Stimulated activated CD4-positive, alpha-beta T cell treated with anti-CD3 and anti-CD28 coated beads, Interleukin-2, amount 100 ng/mL, for 48 hours (primary cell): Measurements from ENCODE around the gene SDCCAG8.

Experiments
- DNase-seq, 2 donors: peaks; one replicate each; pipeline ENCODE4 v3.0.0-alpha.2; 2020

The SDCCAG8 gene

GRCh38 chr1:243428617-243429342 is 172.9 kb downstream of the SDCCAG8 start:
- no peak for DNase-seq

GRCh38 chr1:243431591-243431990 is 175.8 kb downstream of the SDCCAG8 start:
- no peak for DNase-seq

- no peak for DNase-seq
Observed at GRCh38 chr1:243432136-243432535, 176.3 kb downstream of the SDCCAG8 start.

DNA sequence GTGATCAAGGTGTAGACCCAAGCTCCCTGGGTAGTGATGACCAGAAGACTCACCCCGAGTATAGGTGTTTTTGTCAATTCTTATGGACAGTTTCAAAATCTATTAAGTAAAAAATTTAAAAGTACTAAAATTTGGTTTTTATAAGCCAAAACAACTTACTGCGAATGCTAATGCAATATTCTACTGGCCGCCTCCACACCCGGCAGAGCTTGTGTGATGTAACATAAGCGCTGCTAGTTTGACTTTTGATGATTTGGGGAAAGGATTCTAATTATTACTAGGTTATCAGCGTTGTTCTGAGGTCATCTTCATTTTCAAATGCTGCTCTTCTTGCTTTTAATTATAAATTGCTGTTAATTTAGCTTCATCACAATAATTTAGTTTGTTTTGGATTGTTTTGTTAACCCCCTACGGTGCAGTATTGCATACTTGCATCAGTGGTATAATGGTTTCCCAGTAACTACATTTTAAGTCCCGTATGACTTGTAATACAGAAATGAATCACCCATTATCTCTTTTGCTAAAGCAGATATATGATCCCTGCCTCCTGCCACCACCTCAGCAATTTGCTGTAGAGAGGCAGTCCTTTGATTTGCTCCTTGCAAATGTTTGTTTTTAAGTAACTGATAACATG is 178.0 kb downstream of the SDCCAG8 start:
- DNase-seq: no peak

DNA sequence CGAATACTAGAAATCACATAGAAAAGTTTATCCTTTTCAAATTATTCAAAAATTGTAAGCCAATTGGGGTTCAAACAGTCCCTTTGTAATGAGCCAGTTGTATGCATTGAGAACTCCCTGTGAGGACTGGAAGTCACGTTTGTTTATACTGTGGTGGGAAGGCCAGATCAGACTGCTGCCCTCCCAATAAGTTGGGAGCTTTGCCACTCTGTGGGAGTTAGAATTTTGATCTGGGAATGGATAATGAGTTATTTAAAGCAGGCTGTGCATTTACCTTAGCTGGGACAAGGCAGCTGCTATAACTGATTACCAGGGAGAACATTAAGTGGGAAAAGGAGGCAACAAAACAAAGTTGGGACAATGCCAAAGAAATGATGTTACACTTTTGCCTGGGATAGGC is 178.8 kb downstream of the SDCCAG8 start:
- no peak for DNase-seq

- DNase-seq: no peak
Observed at GRCh38 chr1:243435836-243436235, 180.0 kb downstream of the SDCCAG8 start.

GRCh38 chr1:243438146-243438545 is 182.3 kb downstream of the SDCCAG8 start:
- no peak for DNase-seq

DNA sequence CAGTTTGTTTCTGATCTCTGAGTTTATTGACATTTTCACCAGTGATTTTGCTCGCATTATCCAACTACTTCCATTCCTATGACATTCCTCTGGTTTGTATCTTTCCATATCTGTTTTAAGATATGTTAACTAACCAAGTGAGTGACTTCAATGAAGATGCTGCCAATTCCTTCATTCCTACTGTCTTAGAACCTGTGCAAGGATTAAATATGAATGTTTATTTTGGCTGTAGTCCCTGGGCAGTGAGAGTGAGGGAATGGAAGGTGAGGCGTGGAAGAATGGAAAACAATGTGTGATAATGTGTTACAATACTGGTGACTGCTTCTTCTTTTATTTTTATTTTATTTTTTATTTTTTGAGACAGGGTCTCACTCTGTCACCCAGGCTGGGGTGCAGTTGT is 183.0 kb downstream of the SDCCAG8 start:
- no peak for DNase-seq

- no peak for DNase-seq
Observed at GRCh38 chr1:243440406-243440805, 184.6 kb downstream of the SDCCAG8 start.

- DNase-seq: no peak
Observed at GRCh38 chr1:243441601-243442000, 185.8 kb downstream of the SDCCAG8 start.

GRCh38 chr1:243443557-243443956 is 187.7 kb downstream of the SDCCAG8 start:
- no peak for DNase-seq

- no peak for DNase-seq
Observed at GRCh38 chr1:243447347-243447746, 191.5 kb downstream of the SDCCAG8 start.

DNA sequence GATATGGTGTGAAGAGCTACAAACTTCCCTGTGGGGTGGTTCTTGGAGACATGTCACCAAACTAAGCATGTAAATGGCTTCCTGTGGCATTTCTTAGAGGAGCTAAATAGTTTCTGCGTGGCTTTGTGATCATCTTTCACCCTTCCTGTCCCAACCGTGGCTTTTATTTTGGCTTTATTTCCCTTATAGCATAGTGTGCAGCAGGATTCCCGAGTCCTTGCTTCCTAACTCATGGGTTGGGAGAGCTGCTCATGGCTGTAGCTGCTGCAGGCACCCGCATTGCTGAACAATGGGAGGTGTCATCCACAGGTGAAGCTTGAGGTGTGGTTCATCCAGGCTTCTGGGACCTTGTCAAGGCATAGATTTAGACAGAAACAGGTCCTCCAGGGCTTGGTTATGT is 192.0 kb downstream of the SDCCAG8 start:
- no peak for DNase-seq

DNA sequence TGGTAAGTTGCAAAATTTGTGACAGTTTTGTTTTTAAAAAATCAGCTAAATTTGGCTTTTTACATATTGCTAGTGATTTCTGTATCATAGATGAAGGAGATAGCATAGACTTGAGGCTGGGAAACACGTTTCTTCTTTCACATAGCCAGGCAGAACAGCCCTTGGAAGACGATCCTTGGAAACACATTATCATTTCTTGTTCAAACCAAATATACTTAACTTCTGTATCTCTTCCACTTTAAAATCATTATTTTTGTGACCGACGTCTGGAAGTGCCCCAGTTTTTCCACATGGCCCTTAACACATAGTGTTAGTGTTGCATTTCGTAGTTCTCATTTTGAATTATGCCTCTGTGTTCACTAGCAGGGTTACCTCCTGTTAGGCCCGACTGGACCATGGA is 193.5 kb downstream of the SDCCAG8 start:
- no peak for DNase-seq

DNA sequence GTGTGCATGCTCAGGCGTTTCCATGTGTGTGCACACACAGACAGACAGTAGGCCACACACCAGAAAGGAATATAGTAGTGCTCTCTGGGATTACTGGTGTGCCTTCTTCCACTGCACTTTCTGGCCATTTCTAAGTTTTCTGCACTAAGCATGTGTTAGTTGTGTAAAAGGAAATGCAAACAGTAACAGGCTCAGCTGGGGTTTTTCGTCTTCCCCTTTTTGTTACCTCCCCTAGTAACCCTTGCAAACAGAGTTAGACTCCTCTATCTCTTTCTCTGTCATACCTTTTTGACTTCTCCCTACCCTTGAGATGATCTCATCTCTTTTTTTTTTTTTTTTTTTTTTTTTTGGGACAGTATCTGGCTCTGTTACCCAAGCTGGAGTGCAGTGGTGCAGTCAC is 196.3 kb downstream of the SDCCAG8 start:
- no peak for DNase-seq

GRCh38 chr1:243454328-243454997 is 198.6 kb downstream of the SDCCAG8 start:
- DNase-seq: no peak

GRCh38 chr1:243455760-243456651 is 200.2 kb downstream of the SDCCAG8 start:
- DNase-seq: no peak

DNA sequence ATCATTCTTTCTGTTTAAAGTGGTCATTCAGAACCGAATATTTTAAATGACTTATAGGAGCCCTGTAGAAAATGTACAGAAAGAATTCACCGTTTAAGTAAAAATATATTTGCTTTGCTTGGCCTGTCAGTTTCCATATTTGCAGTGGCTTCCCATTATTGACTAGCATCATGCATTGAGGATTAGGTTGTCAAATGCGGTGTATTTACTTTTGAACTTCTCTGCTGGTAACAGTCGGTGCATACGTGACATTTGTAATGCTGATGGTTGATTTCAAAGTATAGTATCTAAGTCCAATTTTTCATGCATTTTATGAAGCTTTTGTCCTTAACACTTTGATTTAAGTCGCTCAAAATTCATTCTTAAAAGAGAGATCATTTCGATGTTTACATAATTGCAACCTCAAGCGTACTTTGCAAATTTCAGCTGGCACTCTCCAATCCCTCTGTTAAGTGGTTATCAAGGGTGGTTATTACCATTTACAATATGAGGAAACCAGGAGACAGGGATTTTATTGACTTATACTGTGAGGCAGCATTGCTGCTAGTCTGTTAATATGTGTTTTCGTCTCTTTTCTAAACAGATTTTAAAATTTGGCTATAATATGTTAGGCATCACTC is 201.6 kb downstream of the SDCCAG8 start:
- no peak for DNase-seq

GRCh38 chr1:243459059-243459458 is 203.2 kb downstream of the SDCCAG8 start:
- DNase-seq: no peak

DNA sequence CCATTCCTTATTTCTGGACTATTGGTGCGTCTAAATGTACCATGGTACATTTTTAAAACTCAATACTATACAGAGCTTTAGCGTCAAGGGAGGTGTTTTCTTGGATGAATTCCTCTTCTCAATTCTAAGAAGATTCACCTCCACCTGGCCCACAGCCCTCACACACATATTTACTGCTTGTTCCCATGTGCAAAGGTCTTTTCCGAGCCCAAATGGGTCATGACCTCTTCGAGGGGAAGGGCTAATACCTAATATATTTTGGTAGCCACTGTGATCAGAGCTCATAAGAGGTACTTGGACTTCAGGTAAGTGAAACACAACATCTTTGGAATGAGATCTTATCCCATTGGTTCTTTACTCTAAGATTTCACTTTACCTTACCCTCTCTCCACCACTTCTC is 205.9 kb downstream of the SDCCAG8 start:
- DNase-seq: no peak

- no peak for DNase-seq
Observed at GRCh38 chr1:243462929-243463697, 207.3 kb downstream of the SDCCAG8 start.

DNA sequence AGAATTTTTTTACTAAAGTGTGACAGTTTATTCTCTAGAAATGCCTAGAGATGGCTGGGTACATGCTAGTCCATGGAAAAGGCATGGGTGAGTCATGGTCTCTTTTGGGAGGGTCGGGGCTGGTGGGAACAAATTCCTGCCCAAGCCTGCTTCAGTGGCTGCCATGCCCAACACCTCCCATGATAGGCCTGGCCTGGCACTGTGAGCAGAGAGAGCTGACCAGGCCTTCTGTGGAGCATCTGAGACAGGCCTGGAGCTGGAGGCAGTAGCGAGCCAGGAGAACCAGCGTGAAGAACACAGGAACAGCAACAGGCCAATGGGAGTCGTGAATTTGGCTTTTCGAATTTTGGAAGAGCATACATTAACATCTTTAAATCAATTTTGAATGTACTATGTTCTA is 209.2 kb downstream of the SDCCAG8 start:
- DNase-seq: no peak
